ENCODE measurements around the gene SLCO3A1.

DNA sequence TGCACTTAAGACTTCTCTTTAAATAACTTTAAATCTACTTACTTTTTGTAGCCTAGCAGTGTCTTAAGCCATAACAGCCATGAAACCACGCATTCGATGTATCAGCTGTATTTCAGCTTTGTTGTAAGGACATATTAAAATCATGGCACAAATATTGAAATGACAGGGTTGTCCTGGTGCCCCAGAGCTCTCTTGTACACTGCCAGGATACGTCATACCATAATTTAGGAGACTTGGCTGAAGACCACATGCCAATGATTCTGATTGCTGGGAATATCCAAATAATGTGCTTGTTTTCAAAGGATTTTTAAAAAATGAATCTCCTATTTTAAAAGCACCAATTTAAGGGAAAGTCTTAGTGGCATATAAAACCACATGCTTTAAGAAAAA is 265.4 kb downstream of the SLCO3A1 start:
- TF ChIP-seq, protein P1, sequence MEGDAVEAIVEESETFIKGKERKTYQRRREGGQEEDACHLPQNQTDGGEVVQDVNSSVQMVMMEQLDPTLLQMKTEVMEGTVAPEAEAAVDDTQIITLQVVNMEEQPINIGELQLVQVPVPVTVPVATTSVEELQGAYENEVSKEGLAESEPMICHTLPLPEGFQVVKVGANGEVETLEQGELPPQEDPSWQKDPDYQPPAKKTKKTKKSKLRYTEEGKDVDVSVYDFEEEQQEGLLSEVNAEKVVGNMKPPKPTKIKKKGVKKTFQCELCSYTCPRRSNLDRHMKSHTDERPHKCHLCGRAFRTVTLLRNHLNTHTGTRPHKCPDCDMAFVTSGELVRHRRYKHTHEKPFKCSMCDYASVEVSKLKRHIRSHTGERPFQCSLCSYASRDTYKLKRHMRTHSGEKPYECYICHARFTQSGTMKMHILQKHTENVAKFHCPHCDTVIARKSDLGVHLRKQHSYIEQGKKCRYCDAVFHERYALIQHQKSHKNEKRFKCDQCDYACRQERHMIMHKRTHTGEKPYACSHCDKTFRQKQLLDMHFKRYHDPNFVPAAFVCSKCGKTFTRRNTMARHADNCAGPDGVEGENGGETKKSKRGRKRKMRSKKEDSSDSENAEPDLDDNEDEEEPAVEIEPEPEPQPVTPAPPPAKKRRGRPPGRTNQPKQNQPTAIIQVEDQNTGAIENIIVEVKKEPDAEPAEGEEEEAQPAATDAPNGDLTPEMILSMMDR (conservative IDR thresholded peaks at IDR 0.05) = no peak
- TF ChIP-seq EZH2 (IDR thresholded peaks at IDR 0.05; ENCODE audit: low read depth) = no peak

Measured in PC-9 (cell line).